MM.1S (cell line): Measurements from ENCODE around the gene PRSS38.

ENCODE experiments used
- DNase-seq: peaks from one replicate; pipeline ENCODE4 v3.0.0-alpha.2; 2015
- H2AFZ ChIP-seq: fragments of 300-600 bp; sonication (generic); 2 replicates; pipeline ENCODE4 v1.6.0; 2016; ENCODE audit warnings: antibody characterized with exemption, low read length
- H3F3A ChIP-seq: fragments of 300-600 bp; sonication (generic); 2 replicates; pipeline ENCODE4 v1.6.1; 2016; ENCODE audit warnings: mild to moderate bottlenecking, antibody characterized with exemption, low read length, moderate library complexity, mixed read lengths; ENCODE audit not compliant: insufficient read depth
- H3K27ac ChIP-seq: fragments of 300-600 bp; sonication (generic); 2 replicates; pipeline ENCODE4 v1.5.1; 2016; ENCODE audit warnings: mild to moderate bottlenecking, low read length
- H3K27me3 ChIP-seq: fragments of 300-600 bp; sonication (generic); replicated peaks from 2 replicates; pipeline ENCODE4 v1.6.0; 2016; ENCODE audit warnings: low read length; ENCODE audit not compliant: insufficient read depth
- H3K36me3 ChIP-seq: fragments of 300-600 bp; sonication (generic); replicated peaks from 2 replicates; pipeline ENCODE4 v1.6.1; 2016; ENCODE audit warnings: mild to moderate bottlenecking, low read length, mixed read lengths; ENCODE audit not compliant: insufficient read depth
- H3K4me1 ChIP-seq: fragments of 300-600 bp; sonication (generic); 2 replicates; pipeline ENCODE4 v1.6.1; 2016; ENCODE audit warnings: low read length, mixed read lengths
- H3K4me2 ChIP-seq: fragments of 300-600 bp; sonication (generic); 2 replicates; pipeline ENCODE4 v1.6.0; 2016; ENCODE audit warnings: low read depth, low read length
- H3K4me3 ChIP-seq: fragments of 300-600 bp; sonication (generic); 2 replicates; pipeline ENCODE4 v1.5.1; 2016; ENCODE audit warnings: low read length, mixed read lengths
- H3K79me2 ChIP-seq: fragments of 300-600 bp; sonication (generic); 2 replicates; pipeline ENCODE4 v1.6.1; 2016; ENCODE audit warnings: mixed run types, low read length, mixed read lengths
- H3K9ac ChIP-seq: fragments of 300-600 bp; sonication (generic); 2 replicates; pipeline ENCODE4 v1.6.1; 2016; ENCODE audit warnings: low read length, mixed read lengths
- H3K9me2 ChIP-seq: fragments of 300-600 bp; sonication (generic); replicated peaks from 2 replicates; pipeline ENCODE4 v1.6.1; 2016; ENCODE audit warnings: mild to moderate bottlenecking, low read length, mixed read lengths; ENCODE audit not compliant: insufficient read depth
- H3K9me3 ChIP-seq: fragments of 300-600 bp; sonication (generic); replicated peaks from 2 replicates; pipeline ENCODE4 v1.6.1; 2016; ENCODE audit warnings: mild to moderate bottlenecking, low read length, mixed read lengths; ENCODE audit not compliant: insufficient read depth
- H4K20me1 ChIP-seq: fragments of 300-600 bp; sonication (generic); 2 replicates; pipeline ENCODE4 v1.6.1; 2016; ENCODE audit warnings: mild to moderate bottlenecking, low read length, moderate library complexity, mixed read lengths; ENCODE audit not compliant: insufficient read depth
- EZH2 ChIP-seq: fragments of 300-600 bp; sonication (generic); optimal IDR thresholded peaks from 2 replicates; pipeline ENCODE3; 2017; ENCODE audit warnings: low read depth, mild to moderate bottlenecking, antibody characterized with exemption, low read length, mixed read lengths
- EZH2phosphoT487 ChIP-seq: fragments of 300-600 bp; sonication (generic); IDR thresholded peaks from 2 replicates; pipeline ENCODE4 v1.6.1; 2018; ENCODE audit warnings: antibody characterized with exemption, low read length
- TF ChIP-seq, protein P1 (sequence below): fragments of 300-600 bp; sonication (generic); IDR thresholded peaks from 2 replicates; pipeline ENCODE4 v1.5.1; 2016; ENCODE audit warnings: antibody characterized with exemption, low read length, mixed read lengths

PRSS38 gene

DNA sequence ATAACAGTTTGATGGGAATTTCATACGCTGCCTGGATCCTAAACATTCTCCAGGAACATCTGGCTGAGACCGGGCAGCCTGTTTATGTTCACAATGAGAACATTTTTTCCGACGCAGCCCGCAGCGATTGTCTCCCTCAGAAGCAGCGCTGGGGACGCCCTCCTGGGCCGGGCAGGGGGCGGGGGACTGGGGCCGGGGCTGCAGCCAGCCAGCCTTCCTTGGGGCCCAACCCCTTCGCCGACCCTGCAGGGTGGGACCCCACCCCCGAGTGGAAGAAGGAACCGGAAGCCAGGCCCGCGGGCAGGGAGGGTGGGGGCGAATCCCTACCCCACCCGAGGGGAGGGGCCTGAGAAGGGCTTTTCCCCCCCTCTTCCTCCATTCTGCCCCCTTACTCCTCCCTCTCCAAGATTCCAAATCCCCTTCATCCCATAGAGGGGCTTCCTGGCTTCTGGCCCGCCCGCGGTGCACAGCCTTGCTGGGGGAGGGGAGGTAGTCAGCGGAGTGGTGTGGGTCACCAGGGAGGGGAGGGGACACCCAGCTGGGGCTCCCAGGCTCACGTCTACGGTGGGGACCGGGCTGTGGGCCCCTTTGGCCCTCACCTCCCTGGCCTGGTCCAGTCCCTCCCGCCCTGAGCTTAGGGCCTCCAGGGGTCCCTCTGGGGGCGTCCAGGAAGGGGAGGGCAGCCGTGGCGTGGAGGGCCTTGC is 71.7 kb downstream of the PRSS38 start:
- Histone ChIP-seq H3K36me3 (no peaks in the 10 kb centered on the region), H3K4me3 (no peak overlapping the region), H3K27me3 (peaks cover 5% of the 10 kb centered on the region; the same call in 1 of the 2 replicates), H3K4me2 (peak overlapping the region; percentile 21; the same call in 1 of the 2 replicates), H3K9ac (no peak overlapping the region), H3K27ac (no peak overlapping the region), H2AFZ (no peak overlapping the region), H3K4me1 (no peaks in the 10 kb centered on the region), H3K9me3 (no peaks in the 10 kb centered on the region), H3K79me2 (no peaks in the 10 kb centered on the region), H4K20me1 (no peaks in the 10 kb centered on the region), H3F3A (no peaks in the 10 kb centered on the region), H3K9me2 (no peaks in the 10 kb centered on the region)
- DNase-seq, result no peak
- TF ChIP-seq EZH2phosphoT487, result no peak
- TF ChIP-seq, protein P1, sequence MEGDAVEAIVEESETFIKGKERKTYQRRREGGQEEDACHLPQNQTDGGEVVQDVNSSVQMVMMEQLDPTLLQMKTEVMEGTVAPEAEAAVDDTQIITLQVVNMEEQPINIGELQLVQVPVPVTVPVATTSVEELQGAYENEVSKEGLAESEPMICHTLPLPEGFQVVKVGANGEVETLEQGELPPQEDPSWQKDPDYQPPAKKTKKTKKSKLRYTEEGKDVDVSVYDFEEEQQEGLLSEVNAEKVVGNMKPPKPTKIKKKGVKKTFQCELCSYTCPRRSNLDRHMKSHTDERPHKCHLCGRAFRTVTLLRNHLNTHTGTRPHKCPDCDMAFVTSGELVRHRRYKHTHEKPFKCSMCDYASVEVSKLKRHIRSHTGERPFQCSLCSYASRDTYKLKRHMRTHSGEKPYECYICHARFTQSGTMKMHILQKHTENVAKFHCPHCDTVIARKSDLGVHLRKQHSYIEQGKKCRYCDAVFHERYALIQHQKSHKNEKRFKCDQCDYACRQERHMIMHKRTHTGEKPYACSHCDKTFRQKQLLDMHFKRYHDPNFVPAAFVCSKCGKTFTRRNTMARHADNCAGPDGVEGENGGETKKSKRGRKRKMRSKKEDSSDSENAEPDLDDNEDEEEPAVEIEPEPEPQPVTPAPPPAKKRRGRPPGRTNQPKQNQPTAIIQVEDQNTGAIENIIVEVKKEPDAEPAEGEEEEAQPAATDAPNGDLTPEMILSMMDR, result no peak
- TF ChIP-seq EZH2, result no peak

DNA sequence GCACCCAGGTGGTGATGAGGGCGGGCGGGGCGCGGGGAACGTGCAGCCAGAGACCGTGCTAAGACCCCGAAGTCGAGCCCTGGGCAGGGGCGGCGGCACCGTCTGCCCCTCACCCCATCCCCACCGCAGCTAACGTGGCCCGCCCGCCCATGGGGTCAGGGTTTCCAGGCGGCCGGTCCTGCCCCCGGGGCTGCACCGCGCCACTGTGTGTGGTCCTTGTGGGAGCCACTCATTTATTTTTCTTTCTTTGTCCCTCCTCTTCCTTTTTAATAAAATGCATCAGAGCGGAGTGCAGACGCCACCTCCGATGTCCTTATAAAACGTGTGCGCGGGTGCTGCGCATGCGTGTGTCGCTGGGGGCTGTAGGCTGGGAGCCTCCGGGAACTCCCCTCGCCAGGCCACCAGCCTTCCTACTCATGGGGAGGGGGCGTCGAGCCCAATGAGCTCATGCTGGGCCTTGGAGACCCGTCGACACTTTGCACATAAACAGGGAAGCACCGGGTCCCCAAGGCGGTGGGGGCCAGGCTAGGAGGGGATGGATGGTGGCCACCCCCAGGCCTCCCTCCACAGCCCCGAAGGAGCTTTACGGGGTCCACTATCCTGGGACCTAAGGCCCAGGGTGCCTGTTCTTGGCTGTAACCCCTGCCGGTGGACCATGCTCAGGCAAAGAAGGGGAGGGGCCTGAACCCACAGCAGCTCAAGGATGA is 72.4 kb downstream of the PRSS38 start:
- DNase-seq, result no peak
- no peak overlapping the region for H3K27ac ChIP-seq
- H3F3A ChIP-seq, result no peaks in the 10 kb centered on the region
- no peak overlapping the region for H3K4me3 ChIP-seq
- no peaks in the 10 kb centered on the region for H3K4me1 ChIP-seq
- no peak overlapping the region for H3K4me2 ChIP-seq
- no peaks in the 10 kb centered on the region for H3K79me2 ChIP-seq
- H4K20me1 ChIP-seq, result no peaks in the 10 kb centered on the region
- H3K9me2 ChIP-seq, result no peaks in the 10 kb centered on the region
- no peak overlapping the region for H2AFZ ChIP-seq
- H3K9ac ChIP-seq, result no peak overlapping the region
- TF ChIP-seq, protein P1, result no peak
- no peak for TF ChIP-seq EZH2phosphoT487
- no peak for TF ChIP-seq EZH2
- peaks cover 5% of the 10 kb centered on the region; the same call in 1 of the 2 replicates for H3K27me3 ChIP-seq
- H3K9me3 ChIP-seq, result no peaks in the 10 kb centered on the region
- H3K36me3 ChIP-seq, result no peaks in the 10 kb centered on the region

DNA sequence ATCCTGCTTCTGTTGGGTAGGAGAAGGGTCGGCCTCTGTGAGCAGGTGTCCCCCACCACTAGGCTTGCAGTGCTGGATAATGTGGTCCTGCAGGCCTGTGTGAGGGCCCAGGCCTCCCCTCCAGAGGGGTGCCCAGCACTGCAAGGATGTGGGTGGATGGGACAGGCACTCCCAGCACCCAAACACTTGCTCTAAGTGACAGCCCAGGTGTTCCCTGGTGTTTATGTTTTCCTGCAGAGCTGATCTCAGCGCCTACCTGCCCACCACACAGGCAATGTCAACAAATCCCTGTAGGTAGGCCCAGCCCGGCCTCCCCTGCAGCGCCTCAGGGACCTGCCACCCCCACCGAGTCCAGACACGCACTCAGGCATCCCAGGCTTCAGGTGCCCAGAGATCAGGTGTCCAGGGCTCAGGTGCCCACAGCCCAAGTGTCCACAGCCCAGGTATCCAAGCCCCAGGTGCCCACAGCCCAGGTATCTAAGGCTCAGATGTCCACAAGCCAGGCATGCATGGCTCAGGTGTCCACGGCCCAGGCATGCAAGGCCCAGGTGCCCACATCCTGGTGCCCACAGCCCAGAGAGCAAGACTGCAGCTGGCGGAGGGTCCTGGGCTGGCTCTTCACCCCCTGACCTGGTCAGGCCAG is 73.0 kb downstream of the PRSS38 start:
- H3K79me2 ChIP-seq, result no peaks in the 10 kb centered on the region
- H4K20me1 ChIP-seq, result no peaks in the 10 kb centered on the region
- no peak overlapping the region for H3K9ac ChIP-seq
- H3K4me3 ChIP-seq, result no peak overlapping the region
- DNase-seq, result no peak
- no peaks in the 10 kb centered on the region for H3K9me2 ChIP-seq
- TF ChIP-seq EZH2 (no peak), EZH2phosphoT487 (no peak)
- TF ChIP-seq, protein P1, result no peak
- peaks cover 5% of the 10 kb centered on the region; the same call in 1 of the 2 replicates for H3K27me3 ChIP-seq
- H3K4me2 ChIP-seq, result no peak overlapping the region
- no peaks in the 10 kb centered on the region for H3F3A ChIP-seq
- no peaks in the 10 kb centered on the region for H3K4me1 ChIP-seq
- no peak overlapping the region for H3K27ac ChIP-seq
- no peak overlapping the region for H2AFZ ChIP-seq
- H3K9me3 ChIP-seq, result no peaks in the 10 kb centered on the region
- no peaks in the 10 kb centered on the region for H3K36me3 ChIP-seq
